ENCODE results near the gene CMTR1.
A peak's percentile ranks its signal among the peaks of the same experiment; 100 is the strongest.

CMTR1 gene

DNA sequence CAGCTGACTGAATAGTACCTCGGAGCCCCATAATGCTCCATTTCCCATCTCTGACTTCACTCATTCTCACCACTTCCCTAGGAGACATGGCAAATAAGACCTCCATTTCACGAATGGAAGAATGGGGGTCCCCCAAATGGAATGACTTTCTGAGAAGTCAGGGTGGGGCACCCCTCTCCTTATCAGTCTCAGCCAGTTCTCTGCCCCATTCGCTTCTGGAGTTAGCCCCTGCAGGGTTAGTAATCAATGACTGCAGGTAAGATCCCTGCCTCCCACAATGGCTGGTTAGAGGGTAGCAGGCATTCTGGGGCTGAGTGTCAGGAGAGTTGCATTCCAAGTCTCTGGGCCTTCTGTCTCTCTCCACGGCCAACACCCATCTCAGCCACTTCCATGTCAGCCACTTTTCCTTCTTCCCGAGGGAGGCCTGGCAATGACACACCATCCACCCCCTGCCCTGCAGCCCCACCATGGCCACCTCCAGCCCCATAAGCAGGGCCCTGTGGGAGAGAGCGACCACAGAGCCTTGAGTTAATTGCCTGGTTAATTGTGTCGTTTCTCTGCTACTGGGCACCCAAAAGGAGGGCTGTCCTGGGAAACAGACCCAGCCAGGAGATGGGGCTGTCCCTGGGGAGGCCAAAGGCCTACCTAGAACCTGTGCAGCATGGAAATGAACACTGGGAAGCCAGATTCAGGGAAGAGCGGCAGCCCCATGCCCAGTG is 53.3 kb downstream of the CMTR1 start:
- CTCF ChIA-PET, result interaction anchor here (1.3 to 1.8 kb wide), 2 partner anchors 87 to 206 kb away, joined by 3 to 5 read pairs; no protein-coding TSS in a partner anchor
- Mint-ChIP-seq H3K36me3 (peaks cover 26% of the 10 kb centered on the region), H3K4me1 (peaks cover 34% of the 10 kb centered on the region), H3K4me3 (no peak overlapping the region), H3K9me3 (no peaks in the 10 kb centered on the region), H3K27me3 (no peaks in the 10 kb centered on the region), H3K27ac (peak overlapping the region; percentile 78)
- no peak for DNase-seq

GRCh38 chr6:37487591-37488380 is 54.8 kb downstream of the CMTR1 start:
- Mint-ChIP-seq H3K9me3 (no peaks in the 10 kb centered on the region), H3K4me1 (peaks cover 42% of the 10 kb centered on the region), H3K27me3 (no peaks in the 10 kb centered on the region), H3K27ac (no peak overlapping the region), H3K4me3 (no peak overlapping the region), H3K36me3 (peaks cover 17% of the 10 kb centered on the region)
- CTCF ChIA-PET, result interaction anchor here (1.0 to 1.9 kb wide), 10 partner anchors 8 to 469 kb away, joined by 3 to 17 read pairs (median 4); no protein-coding TSS in a partner anchor
- no peak for DNase-seq

DNA sequence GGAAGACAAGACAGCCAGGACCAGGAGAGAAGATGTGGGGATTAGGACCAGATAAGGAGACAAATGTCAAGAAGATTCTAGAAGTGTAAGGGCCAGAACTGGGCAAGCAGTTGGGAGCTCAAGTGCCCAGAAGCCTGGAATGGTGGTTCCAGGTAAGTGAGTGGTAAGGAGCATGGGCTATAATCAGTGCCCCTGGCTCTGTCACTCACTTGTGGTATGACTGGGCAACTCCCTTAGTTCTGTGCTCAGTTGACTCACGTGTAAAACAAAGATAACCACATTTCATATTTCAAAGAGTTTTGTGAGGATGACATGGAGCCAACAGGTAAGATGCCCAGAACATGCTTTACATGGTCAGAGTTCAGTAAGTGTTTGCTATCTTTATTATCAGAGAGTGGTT is 55.5 kb downstream of the CMTR1 start:
- Mint-ChIP-seq H3K9me3 (no peaks in the 10 kb centered on the region), H3K36me3 (peaks cover 11% of the 10 kb centered on the region), H3K4me3 (no peak overlapping the region), H3K27me3 (no peaks in the 10 kb centered on the region), H3K4me1 (peaks cover 38% of the 10 kb centered on the region), H3K27ac (peak overlapping the region; percentile 1)
- no peak for DNase-seq
- CTCF ChIA-PET, result interaction anchor here (1.0 to 1.9 kb wide), 6 partner anchors 8 to 470 kb away, joined by 3 to 17 read pairs (median 4); no protein-coding TSS in a partner anchor

DNA sequence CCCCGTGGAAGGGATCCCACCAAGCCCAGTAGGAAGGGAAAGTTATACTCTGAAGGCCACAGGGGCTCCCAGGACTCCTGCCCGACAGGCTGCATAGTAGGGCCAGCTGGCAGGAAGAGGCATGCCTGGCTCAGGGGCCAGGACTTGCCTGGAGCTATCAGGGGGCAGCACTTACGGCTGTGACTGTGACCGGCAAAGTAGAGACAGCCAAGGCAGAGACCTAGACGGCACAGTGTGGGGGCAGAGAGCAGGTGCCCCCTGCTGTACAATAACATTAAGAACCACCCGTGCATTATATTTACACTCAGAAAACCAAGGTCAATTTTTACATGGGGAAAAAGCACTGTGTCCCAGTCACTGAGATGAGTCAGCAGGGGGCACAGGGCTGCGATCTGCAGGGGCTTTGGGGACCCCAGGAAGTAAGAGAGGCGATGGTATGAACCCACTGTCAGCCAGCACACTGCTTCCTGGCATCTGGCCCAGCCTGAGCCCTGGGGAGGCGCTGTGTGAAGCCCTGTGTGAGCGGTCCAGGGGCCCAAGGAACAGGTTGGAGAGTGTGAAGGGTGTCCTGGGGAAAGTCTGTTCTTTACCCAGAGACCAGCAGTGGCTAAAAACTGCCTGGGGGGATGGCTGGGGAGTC is 56.8 kb downstream of the CMTR1 start:
- no peak for DNase-seq
- no peaks in the 10 kb centered on the region for H3K9me3 Mint-ChIP-seq
- peaks cover 35% of the 10 kb centered on the region for H3K4me1 Mint-ChIP-seq
- peak overlapping the region; percentile 64 for H3K27ac Mint-ChIP-seq
- H3K4me3 Mint-ChIP-seq, result no peak overlapping the region
- no peaks in the 10 kb centered on the region for H3K27me3 Mint-ChIP-seq
- CTCF ChIA-PET, result interaction anchor here (4.7 kb wide), 1 partner anchor 76 kb away, joined by 25 read pairs; no protein-coding TSS in a partner anchor
- peaks cover 8% of the 10 kb centered on the region for H3K36me3 Mint-ChIP-seq

DNA sequence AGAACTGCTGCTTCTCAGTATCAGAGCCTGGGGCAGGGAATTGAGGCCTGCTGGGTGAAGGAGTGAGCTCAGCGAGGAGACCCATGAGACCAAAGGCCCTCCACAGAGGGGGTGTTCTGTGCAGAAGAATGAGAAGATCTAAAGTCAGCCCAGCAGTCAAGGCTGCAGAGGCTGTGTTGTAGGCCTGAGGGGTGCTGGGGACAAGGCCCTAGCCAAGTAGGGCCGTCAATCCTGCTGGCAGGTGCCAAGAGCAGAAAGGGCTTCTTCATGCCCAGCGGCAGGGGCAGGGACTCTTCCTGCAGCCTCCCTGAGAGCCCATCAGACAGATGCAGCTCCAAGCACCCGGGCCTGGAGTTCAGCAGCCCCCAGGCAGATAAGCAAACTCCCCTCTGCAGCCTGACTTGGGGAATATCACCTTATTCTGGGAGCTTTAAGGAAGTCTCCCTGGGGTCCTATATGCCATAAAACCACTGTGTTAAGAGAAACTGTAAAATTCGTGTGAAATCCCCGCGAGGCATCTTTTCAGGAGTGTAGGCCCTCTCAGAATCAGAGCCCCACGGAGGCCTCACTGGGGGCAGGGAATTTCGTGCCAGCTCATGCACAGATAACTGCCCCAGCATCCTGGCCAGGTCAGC is 57.6 kb downstream of the CMTR1 start:
- Mint-ChIP-seq H3K9me3 (no peaks in the 10 kb centered on the region), H3K27ac (no peak overlapping the region), H3K27me3 (no peaks in the 10 kb centered on the region), H3K4me1 (peaks cover 37% of the 10 kb centered on the region), H3K4me3 (no peak overlapping the region), H3K36me3 (peaks cover 7% of the 10 kb centered on the region)
- DNase-seq, result no peak
- CTCF ChIA-PET, result interaction anchor here (0.6 to 4.7 kb wide), 4 partner anchors 11 to 201 kb away, joined by 3 to 25 read pairs (median 6); no protein-coding TSS in a partner anchor

GRCh38 chr6:37491171-37491829 is 58.3 kb downstream of the CMTR1 start:
- H3K36me3 Mint-ChIP-seq, result peaks cover 6% of the 10 kb centered on the region
- H3K27ac Mint-ChIP-seq, result no peak overlapping the region
- peaks cover 37% of the 10 kb centered on the region for H3K4me1 Mint-ChIP-seq
- H3K4me3 Mint-ChIP-seq, result no peak overlapping the region
- CTCF ChIA-PET, result interaction anchor here (1.6 to 4.7 kb wide), 3 partner anchors 23 to 201 kb away, joined by 3 to 25 read pairs (median 9); no protein-coding TSS in a partner anchor
- no peaks in the 10 kb centered on the region for H3K27me3 Mint-ChIP-seq
- H3K9me3 Mint-ChIP-seq, result no peaks in the 10 kb centered on the region
- DNase-seq, result no peak

- DNase-seq, result no peak
- Mint-ChIP-seq H3K36me3 (peaks cover 6% of the 10 kb centered on the region), H3K9me3 (no peaks in the 10 kb centered on the region), H3K27me3 (no peaks in the 10 kb centered on the region), H3K27ac (no peak overlapping the region), H3K4me3 (no peak overlapping the region), H3K4me1 (peaks cover 39% of the 10 kb centered on the region)
- CTCF ChIA-PET, result interaction anchor here (0.8 to 4.7 kb wide), 5 partner anchors 20 to 1000 kb away, joined by 3 to 25 read pairs (median 3); no protein-coding TSS in a partner anchor
Measured at GRCh38 chr6:37491830-37492208, 58.8 kb downstream of the CMTR1 start.

DNA sequence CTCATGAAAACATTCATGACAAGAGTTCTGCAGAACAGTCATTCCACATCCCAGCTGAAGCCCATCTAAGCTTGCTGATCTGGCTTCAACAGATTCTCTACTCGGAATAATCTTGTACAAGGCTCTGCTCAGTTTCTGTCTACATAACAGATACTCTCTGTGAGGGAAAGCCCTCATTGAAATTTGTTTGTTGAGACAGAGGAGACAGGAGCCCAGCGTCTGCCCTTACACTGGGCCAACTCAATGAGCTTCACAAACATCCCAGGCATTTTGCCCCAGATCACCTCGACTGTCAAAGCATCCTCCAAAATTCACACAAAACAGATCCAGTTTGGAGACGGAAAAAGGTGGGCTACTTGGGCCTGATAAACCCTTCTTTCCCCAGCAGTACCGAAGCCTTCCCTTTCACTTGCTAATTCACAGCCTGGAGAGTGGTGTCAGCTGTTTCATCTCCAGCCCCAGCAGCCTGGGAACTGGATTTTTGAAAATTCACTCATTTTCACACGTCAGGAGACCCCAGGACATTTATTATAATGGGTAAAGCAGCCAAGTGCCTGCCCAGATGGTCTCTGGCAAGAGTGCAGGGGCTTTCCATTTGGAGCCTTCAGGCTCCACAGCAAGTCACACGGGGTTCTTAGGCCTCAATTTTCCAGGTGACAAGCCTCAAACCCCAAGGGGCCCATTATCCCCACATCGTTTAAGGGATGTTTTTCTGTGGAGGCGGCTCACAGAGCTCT is 59.4 kb downstream of the CMTR1 start:
- no peak overlapping the region for H3K27ac Mint-ChIP-seq
- H3K4me3 Mint-ChIP-seq, result no peak overlapping the region
- no peak for DNase-seq

GRCh38 chr6:37492991-37493660 is 60.1 kb downstream of the CMTR1 start:
- no peak for DNase-seq
- no peaks in the 10 kb centered on the region for H3K27me3 Mint-ChIP-seq
- no peak overlapping the region for H3K27ac Mint-ChIP-seq
- peaks cover 46% of the 10 kb centered on the region for H3K4me1 Mint-ChIP-seq
- CTCF ChIA-PET, result interaction anchor here (1.0 to 4.7 kb wide), 3 partner anchors 18 to 72 kb away, joined by 3 to 25 read pairs (median 4); no protein-coding TSS in a partner anchor
- no peaks in the 10 kb centered on the region for H3K9me3 Mint-ChIP-seq
- H3K36me3 Mint-ChIP-seq, result peaks cover 4% of the 10 kb centered on the region
- no peak overlapping the region for H3K4me3 Mint-ChIP-seq

More for the DNA sequence above, 59.4 kb downstream of the CMTR1 start:
- CTCF ChIA-PET, result interaction anchor here (0.8 to 4.7 kb wide), 5 partner anchors 19 to 1000 kb away, joined by 3 to 25 read pairs (median 4); no protein-coding TSS in a partner anchor
- peaks cover 44% of the 10 kb centered on the region for H3K4me1 Mint-ChIP-seq
- H3K9me3 Mint-ChIP-seq, result no peaks in the 10 kb centered on the region
- H3K36me3 Mint-ChIP-seq, result peaks cover 5% of the 10 kb centered on the region
- H3K27me3 Mint-ChIP-seq, result no peaks in the 10 kb centered on the region

DNA sequence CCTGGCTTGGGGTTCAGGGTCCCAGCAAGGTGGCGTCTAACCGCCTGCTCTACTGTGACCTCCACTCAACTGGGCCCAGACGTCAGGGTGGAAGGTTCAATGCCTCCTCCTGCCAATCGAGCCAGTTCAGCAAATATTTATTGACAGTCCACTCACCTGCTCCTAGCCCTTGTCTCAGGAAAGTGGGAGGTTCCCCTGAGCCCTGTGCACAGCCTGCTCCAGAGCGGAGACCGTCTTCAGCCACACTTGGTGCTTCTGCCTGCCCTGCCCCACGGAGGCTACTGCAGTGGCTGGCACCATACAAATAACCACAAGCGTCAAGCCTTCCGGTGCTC is 60.6 kb downstream of the CMTR1 start:
- Mint-ChIP-seq H3K27me3 (no peaks in the 10 kb centered on the region), H3K27ac (no peak overlapping the region), H3K9me3 (no peaks in the 10 kb centered on the region), H3K4me3 (no peak overlapping the region), H3K4me1 (peaks cover 44% of the 10 kb centered on the region), H3K36me3 (peaks cover 1% of the 10 kb centered on the region)
- DNase-seq, result no peak
- CTCF ChIA-PET, result interaction anchor here (4.7 kb wide), 1 partner anchor 72 kb away, joined by 25 read pairs; no protein-coding TSS in a partner anchor

GRCh38 chr6:37495244-37495934 is 62.4 kb downstream of the CMTR1 start:
- Mint-ChIP-seq H3K4me3 (no peak overlapping the region), H3K27me3 (no peaks in the 10 kb centered on the region), H3K9me3 (no peaks in the 10 kb centered on the region), H3K4me1 (peaks cover 45% of the 10 kb centered on the region), H3K27ac (no peak overlapping the region), H3K36me3 (peaks cover 4% of the 10 kb centered on the region)
- DNase-seq, result no peak
- CTCF ChIA-PET, result interaction anchor here (1.0 to 3.0 kb wide), 3 partner anchors 34 to 71 kb away, joined by 3 to 10 read pairs (median 3); no protein-coding TSS in a partner anchor

Data from activated naive CD4-positive, alpha-beta T cell treated with anti-CD3 and anti-CD28 coated beads, Interleukin-2, amount 10 ng/mL, durations not matched to agents 7 days and 5 days (primary cell).